T follicular helper cell (primary cell): ENCODE measurements around the gene BSG.
"Not testable (repeated sequence)": the region's sequence is repeated elsewhere in the genome, so short reads cannot be mapped to it uniquely, and the experiment has no call there.

ENCODE experiments used
- DNase-seq: peaks from one replicate; pipeline ENCODE4 v3.0.0-alpha.2; 2020; ENCODE audit warnings: low read depth

BSG gene

DNA sequence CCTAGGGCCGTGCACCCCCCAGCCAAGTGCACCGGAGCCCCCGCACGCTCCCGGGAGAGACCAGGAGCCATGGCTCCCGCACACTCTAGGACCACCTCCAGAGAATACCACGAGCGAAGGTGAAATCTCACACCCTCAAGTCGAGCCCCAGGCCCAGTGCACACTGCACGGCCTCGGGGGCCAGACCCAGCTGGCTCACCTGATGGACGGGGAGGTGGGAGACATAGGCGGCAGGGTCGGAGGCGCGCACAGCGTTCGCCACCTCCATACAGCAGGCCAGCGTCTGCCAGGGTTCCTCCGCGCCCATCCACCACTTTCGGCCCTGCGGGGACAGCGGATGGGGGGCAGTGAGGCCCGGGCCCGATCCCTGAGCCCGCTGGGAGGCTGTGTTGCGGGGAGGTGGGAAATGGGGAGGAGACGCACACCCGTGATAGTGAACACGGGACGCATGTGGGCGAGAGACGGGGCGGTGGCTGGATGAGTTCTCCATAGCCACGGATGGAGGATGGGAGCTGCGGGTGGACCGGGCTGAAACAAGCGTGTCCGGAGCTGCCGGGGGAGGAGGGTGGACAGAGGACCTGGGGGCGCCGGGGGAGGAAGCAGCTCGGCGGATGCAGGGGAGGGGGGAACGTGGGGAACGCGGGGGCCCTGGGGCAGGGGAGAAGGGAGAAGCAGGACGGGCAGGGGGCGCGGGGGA is 47.9 kb downstream of the BSG start:
- DNase-seq: no peak

DNA sequence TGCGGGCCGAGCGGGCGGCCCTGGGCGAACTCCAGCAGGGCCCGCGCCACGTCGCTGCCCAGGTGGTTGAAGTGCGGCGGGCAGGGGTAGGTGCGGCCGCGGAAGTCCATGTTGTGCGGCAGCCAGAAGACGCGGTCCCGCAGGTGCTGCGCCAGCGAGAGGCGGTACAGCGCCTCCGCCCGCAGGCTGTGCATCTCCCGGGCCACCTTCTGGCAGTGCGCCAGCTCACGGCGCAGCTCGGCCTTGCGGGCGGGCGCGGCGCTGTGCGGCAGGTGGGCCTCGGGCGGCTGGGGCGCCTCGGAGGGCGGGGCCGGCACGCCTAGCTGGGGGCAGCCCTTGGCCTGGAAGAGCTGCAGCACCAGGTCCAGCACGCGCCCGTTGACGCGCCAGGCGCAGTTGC is 48.8 kb downstream of the BSG start:
- not testable (repeated sequence) for DNase-seq

DNA sequence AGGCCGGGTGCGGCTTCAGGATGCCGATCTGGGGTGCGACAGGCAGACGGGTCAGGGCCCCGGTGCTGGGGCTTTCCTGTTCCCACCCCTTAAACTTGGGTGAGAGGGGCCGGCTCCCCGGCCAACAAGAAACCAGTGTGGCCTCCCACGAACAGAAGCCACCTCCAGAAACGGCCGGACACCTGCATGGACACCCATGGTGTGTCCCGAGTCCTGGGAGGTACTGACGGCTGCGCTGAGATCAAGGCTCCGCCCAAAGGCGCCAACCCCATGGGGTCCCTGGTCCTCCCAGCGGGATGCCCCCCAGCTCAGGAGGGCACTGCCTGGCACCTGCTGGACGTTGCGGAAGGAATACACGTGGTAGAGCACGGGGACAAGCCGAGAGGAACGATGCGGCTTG is 49.4 kb downstream of the BSG start:
- DNase-seq: no peak

DNA sequence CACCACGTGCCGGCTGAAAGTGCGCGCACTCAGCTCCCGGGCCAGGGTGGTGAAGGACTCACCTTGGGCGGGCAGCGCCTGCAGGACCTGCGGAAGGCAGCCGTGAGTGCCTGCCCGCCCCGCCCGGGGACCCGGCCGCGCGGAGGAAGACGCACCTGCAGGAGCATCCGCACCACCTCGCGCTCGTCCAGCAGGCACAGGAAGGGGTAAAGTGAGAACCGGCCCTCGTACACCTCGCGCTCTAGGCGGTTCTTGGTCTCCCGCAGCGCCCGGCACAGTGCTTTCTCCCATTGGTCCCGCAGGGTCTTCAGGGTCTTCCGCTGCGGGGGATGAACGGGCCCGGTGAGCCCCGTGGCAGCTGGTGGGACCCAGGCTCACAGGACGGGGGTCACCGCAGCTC is 50.3 kb downstream of the BSG start:
- DNase-seq: no peak

DNA sequence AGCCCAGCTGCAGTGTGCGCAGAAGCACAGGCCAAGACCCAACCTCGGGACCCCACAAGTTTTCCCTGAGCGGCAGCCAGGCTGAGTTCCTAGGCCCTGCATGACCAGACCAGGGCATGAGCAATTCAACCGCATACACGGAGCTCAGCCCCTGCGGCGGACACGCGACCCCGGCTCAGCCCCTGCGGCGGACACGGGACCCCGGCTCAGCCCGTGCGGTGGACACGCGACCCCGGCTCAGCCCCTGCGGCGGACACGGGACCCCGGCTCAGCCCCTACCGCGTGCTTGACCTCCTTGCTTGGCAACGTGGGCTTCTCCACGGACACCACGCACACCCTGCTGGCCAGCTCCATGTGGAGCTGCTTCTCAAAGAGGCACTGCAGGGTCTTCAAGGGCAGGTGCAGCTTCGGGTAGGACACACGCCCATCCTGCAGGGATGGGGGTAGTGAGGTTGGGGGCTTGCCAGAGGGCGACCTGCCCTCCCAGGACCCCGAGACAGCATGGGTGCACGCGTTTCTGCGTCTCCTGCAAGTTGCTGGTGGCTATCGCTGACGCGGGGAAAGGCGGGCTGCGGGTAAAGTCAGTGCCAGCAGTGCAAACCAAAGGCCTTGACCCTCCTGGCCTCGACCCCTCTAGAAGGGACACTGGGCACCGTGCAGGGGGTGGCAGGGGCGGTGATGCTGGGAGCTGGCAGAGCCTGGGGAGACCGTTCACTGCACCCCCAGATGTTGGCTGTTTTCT is 51.0 kb downstream of the BSG start:
- DNase-seq: no peak

DNA sequence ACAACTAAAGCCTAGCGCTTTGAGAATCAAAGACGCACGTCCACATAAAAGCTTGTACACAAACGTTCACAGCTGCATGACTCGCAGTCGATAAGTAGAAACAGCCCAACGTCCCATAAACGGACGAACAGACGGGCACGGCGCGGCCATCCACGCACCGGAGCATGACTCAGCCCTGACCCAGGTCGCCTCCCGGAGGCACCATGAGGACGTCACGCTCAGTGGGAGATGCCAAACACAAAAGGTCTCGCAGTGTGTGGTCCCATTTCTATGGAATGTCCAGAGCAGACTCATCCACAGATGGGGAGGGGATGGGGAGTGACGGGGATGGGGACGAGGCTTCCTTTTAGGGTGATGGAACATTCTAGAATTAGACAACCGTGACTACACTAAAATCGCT is 51.6 kb downstream of the BSG start:
- no peak for DNase-seq

DNA sequence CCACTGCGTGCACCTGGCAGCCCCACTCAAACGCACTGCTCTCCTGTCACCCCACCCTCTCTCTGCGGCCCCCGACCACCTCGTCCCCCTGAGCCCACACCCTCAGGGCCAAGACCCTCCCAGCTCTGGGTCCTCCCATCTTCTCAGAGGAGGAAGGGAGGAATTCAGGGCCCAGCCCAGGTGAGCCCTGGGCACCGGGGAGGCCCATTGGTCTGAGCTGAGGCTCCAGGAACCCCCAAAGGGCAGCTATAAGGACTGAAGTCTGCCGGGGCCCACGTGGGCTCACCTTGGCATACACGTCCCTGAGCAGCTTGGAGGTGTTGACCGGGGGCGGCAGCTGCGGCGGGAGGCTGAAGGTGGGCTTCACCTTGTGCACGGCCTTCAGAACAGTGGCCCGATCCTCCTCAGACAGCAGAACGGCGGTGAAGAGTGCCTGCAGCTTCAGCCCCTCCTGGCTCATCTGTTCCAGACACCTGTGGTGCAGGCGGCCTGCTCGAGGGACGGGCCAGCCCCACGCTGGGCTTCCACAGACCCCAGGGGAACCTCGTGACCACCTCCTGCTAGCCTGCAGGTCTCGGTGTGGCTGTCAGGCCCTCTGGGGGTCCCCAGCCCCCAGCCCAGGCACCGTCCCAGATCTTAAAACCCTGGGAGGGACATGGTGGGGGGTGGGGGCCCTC is 52.2 kb downstream of the BSG start:
- no peak for DNase-seq

DNA sequence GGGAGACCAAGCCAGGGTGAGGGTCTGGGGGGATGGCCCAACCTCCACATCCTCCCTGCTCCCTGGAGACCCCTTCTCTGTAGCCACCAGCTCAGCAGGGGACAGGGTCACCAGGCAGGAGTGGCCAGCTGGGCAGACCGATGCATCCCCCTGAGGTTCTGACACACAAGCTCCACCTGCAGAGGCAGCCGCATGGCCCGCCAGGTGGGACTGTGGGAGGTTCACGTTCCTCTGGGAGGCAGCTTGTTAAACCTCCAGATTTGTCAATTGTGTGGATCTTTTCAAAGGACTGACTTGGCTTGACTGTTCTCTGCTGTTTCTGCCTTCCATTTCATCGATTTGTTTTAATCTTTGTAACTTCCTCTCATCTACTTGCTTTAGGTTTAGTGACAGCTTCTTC is 52.9 kb downstream of the BSG start:
- DNase-seq: no peak

DNA sequence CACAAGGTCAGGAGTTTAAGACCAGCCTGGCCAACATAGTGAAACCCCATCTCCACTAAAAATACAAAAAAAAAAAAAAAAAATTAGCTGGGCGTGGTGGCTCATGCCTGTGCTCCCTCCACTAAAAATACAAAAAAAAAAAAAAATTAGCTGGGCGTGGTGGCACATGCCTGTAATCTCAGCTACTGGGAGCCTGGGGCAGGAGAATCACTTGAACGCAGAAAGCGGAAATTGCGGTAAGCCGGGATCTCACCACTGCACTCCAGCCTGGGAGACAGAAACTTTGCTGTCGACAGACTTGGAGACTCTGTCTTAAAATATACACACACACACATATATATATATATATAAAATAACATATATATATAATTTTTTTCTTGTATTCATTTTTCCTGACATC is 54.2 kb downstream of the BSG start:
- DNase-seq: not testable (repeated sequence)

DNA sequence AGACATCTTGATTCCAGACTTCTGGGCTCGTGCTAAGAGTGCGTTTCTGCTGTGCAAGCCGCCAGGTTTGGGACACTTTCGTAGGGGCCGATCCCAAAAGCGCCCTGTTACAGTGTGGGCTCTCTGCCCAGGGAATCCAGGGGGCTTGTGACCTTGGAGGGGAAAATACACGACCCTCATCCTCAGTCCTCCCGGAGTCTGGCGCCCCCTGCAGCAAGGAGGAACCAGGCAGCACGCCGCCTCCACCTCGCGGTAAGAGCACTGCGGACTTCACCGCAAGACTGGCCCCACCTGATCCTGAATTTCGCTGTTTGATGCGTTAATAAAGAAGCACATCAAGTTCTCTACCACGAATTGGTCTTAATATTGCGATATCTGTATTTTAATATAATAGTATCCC is 55.8 kb downstream of the BSG start:
- DNase-seq: no peak

DNA sequence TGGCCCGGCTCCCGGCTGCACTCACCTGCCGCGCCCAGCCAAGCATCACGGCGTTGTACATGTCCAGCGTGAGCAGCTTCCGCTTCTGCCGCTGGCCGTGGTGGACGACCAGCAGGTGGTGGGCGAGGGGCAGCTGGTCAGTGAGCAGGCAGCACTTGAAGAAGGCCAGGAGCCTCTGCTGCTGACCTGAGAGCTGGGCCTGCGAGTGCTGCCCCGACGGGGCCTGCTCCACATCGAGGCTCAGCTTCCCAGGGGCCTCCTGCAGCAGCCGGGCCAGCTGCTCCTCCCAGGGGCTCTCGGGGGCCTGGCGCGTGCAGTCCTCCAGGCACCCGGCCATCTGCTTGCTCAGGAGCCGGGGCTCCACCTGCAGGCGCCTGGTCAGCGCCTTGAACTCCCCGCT is 57.1 kb downstream of the BSG start:
- not testable (repeated sequence) for DNase-seq

DNA sequence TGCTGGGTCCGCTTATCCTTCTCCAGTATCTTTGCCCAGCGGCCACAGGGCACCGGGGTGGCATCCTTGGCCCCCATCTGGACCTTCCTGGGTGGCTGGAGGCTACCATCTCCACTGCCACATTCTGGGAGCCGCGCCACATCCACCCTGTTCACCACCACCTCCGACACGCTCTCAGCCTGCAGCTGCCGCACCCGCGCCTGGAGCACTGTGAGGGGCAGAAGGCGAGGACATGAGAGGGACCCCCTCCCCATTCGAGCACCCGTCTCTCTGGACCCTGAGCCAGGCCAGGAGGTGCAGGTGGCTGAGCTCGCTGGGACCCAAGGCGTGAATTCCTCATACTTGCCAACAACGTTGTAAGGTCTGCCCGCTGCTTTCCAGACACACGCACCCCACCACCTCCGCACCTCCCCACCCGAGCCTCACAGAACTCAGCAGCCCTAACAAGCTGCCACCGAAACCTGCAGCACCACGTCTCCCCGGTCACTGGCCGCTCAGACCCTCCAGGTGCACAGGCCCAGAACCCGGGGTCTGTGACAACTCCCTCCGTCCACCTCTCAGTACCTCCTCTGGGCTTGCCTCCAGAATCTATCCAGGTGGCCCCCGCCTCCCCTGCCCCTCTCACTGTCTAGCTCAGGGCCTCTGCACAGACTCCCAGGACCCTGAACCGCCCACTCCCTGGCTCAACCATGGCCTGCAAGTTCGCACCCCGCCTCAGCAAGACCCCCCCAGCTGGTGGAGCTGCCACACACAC is 57.7 kb downstream of the BSG start:
- DNase-seq: no peak

DNA sequence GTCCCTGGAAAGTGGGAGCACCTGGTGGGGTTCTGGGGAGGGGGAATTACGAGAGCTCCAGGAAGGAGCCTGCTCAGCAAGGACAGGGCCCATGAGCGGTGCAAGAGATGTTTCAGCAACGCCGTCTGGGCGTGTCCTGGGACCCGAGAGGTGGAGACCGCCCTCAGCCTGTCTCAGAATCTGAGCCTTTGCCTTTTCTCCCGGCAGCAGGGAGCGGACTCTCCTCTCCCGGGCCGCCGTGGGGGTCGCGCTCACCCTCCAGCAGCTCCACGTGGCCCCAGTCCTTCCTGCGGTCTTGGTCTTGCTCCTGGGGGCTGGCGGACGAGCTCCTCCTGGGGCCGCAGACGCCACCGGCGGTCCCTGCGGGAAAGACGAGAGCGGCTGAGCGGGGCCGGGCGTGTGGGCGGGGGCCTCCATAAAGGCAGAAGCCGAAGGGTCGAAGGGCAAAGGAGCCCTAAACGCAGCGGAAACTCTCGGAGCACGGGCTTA is 60.2 kb downstream of the BSG start:
- DNase-seq: no peak
